HG03025 (cell line): ENCODE results near the gene A1BG.
"Not testable (repeated sequence)": the region's sequence is repeated elsewhere in the genome, so short reads cannot be mapped to it uniquely, and the experiment has no call there.

Experiments
- ATAC-seq: cut with Tn5 transposase; IDR thresholded peaks from one replicate; pipeline ENCODE4 v1.9.1; 2021; ENCODE audit warnings: mild to moderate bottlenecking, moderate library complexity; ENCODE audit not compliant: unreplicated experiment, low FRiP score

Gene A1BG

DNA sequence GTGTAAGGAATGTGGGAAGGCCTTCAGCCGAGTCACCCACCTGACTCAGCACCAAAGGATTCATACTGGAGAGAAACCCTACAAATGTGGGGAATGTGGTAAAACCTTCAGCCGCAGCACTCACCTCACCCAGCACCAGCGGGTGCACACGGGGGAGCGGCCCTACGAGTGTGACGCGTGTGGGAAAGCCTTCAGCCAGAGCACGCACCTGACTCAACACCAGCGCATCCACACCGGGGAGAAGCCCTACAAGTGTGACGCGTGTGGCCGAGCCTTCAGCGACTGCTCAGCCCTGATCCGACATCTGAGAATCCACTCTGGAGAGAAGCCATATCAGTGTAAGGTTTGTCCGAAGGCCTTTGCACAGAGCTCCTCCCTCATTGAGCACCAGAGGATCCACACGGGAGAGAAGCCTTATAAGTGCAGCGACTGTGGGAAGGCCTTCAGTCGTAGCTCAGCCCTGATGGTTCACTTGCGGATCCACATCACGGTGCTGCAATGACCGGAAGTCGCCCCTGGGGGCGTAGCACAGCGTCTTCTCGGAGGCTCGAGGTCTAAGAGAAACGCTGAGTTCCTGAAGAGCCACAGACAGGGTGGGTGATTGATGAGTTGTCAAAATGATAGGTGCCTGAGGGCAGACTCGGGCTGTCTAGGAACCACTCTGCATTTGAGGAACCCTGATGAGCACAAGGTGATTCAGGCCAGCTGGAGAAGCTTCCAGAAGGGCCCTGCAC lies 14.3 kb downstream of the A1BG start:
- no peak for ATAC-seq

- ATAC-seq = no peak
These were observed 15.0 kb downstream of the A1BG start for GRCh38 chr19:58338336-58338735.

GRCh38 chr19:58336820-58337219 lies 16.5 kb downstream of the A1BG start:
- no peak for ATAC-seq

DNA sequence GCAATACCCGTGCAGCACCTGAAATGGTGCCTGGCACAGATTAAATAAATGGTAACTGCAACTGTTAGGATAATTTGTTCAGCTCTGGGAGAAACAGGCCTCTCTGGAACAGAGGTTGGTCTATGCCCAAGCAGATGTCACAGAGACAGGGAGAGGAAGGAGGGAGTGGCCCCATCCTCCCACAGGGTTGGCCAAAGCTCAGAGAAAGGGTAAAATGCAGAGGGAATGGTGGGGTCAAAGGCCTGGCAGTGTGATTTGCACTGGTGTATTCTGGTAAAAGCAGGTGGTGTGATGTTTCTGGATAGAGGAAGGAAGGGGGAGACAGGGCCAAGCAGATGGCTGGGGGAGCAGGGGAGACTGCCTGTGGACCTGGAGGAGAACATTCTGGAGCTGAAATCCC lies 17.1 kb downstream of the A1BG start:
- ATAC-seq = no peak

DNA sequence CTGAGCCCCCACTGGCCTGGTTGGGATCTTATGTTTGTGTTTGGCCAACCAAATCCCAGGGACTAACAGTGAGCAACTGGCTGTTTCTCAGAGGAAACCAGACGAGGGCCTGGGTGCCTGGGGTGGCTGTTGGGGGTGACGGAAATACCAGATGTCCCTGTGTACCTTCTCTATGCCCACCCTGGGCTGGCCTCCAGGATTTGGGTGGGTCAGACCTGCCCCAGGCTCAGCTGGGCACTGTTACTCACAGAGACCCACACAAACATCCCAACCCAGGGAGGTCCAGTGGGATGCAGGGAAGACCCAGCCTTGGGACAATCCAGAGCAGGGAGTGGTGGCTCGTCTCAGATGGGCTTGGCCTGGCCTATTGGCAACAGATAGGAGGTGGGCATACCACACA lies 17.7 kb downstream of the A1BG start:
- ATAC-seq = no peak

DNA sequence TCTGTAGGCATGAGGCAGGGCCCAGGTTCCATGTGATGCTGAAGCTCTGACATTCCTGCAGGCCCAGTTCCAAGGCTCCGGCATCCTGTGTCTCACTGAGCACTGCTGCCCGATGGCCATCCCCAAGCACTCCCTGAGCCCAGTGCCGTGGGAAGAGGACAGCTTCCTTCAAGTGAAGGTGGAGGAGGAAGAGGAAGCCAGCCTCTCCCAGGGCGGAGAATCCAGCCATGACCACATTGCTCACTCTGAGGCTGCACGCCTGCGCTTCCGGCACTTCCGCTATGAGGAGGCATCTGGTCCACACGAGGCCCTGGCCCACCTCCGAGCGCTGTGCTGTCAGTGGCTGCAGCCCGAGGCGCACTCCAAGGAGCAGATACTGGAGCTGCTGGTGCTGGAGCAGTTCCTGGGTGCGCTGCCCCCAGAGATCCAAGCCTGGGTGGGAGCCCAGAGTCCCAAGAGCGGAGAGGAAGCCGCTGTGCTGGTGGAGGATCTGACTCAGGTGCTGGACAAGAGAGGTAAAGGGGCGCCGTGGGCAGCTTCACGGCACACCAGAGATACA lies 18.5 kb downstream of the A1BG start:
- no peak for ATAC-seq

- ATAC-seq = no peak
These were observed 20.6 kb downstream of the A1BG start for GRCh38 chr19:58332697-58333096.

DNA sequence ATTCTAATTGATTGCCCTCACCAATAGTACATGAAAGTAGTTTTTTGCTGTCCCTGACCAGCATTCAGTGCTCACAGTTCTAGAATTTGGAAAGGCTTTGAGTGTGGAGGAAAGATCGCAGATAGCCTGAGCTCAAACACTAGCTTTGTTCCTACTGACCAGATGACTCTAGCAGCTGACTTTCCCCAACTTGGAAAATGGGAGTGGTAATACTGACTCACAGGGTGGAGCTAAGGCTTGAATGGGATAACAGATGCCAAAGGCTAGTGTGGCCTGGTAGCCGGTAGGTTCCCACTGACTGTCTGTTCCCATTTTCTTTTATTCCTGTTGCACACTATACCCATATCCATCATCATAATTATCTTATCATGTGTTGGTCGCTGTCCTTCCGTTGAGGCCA lies 22.8 kb downstream of the A1BG start:
- ATAC-seq = no peak

DNA sequence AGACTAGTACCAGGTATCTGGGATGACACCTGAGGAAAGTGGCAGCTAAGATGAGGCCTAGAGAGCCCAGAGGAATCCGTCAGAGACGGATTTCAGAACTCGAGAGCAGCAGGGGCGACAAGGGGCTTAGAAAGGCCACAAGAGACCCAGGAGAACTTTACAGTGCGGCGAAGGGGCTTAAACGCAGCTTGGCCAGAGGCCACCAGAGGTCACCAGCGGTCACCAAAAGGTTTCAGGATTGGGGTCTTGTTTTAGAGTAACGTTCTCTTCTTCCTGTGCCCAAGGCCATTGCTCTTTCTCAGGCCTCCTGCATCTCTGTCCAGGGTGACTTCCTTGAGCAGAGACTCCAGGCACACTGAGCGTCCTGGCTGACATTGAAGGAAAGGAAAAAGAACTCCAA lies 24.3 kb downstream of the A1BG start:
- no peak for ATAC-seq

DNA sequence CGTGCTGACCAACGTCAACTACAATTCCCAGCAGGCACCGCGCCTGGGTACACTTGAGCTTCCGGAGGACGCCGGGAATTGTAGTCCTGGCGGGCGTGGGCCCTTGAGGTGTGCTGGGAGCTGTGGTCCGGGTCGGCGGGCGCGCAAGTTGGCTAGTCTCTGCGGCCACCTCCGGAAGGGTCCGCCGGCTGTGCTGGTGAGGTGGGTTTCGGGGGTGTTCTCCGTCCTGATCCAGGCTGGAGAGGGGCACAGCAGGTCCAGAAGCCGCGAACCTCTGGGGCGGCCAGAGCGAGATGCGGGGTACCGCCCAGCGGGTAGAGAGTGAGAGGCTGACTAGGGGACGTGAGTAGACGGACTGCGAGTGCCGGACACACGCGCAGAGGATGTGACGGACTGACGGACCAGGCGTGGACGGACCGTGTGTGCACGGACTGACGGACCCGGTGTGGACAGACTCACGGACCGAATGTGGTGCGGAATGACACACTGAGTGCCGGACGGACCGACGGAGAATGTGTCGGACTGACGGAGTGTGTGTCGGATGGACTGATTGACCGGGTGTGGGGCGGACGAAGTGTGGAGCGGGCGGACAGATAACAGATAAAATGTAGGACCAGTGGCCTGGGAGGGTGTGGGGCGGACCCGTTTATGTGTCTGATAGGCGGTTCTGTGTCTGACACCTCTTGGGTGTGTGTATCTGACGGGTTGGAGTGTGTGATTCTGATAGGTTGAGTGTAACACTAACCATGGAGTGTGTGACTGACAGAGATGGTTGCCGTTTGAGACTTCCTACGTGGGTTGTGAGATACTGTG lies 26.2 kb downstream of the A1BG start, which contains the start of gene ZSCAN22:
Gene ZSCAN22, plus strand, starts transcription at position 81 of the 813 bp plus-strand sequence. CDS start 7,809 bp downstream, outside the sequence.
- peak; percentile 79 for ATAC-seq

DNA sequence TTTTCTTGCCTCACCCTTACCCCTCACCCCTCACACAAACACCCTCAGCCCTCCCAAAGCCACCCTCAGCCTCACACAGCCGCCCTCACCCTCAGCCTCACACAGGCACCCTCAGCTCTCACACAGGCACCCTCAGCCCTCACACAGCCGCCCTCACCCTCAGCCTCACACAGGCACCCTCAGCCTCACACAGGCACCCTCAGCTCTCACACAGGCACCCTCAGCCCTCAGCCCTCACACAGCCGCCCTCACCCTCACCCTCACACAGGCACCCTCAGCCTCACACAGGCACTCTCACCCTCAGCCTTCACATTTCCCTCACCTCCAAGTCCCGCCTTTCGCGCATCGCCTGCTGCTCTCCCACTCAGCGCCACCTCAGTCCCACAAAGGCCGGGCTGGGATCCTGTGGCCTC lies 26.8 kb downstream of the A1BG start:
- ATAC-seq = no peak

DNA sequence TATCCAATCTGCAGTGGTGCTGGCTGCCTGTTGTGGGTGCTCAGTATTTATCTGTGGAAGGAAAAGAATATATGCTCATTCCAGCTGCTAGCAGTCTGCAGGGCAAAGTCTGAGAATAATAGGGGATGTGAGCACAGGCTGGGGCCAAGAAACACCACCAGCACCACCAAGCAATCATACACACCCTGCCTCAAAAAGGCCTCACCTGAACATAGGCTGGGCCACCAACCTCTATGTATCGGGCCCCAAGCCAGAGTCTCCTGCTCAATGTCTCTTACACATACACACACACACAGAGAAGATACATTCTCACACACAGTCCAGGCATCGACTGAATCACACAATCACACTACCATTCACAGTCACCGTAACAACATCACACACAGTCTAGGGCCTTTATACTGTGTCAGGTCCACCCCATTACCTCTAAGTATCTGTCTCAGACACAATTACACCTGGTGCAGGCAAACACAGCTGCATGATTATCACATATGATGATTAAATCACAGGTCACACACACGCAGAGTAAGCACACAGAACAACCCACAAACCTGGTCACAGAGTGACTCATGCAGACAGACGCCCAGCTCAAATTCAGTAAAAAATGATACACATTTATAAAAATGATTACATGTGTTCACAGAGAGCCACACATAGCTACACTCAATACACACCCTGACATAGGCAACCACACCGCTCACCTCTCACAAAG lies 27.8 kb downstream of the A1BG start:
- ATAC-seq = no peak

DNA sequence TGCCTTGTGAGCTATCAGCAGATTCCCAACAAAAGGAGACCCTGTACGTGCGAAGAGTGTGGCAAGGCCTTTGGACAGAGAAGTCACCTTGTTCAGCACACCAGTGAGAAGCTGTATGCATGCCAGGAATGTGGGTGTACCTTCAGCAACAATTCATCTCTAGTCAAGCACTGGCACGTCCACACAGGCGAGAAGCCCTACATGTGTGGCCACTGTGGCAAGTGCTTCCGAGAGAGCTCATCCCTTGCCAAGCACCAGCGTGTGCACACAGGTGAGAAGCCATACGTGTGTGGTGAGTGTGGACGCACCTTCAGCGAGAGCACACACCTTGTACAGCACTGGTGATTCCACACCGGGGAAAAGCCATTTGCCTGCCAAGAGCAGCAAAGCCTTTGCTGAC lies 34.1 kb downstream of the A1BG start:
- no peak for ATAC-seq

DNA sequence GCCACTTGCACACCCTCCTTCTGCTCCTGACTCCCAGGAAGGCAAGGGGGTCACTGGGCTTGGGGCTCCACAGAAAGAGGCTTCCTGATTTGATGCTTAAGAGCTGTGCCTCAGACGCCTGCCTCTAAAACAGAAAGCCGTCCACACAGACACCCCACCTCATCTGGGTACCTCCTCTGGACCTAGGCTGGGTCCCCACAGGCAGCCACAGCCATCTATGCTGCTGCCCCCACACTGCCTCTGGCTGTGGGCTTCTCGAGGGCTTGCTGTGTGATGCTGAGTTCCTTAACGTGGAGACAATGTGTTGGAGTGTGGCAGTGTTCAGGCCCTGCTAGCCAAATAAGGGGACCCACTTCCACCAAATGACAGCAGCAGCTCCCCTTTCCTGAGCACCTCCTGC lies 35.0 kb downstream of the A1BG start:
- ATAC-seq = no peak

DNA sequence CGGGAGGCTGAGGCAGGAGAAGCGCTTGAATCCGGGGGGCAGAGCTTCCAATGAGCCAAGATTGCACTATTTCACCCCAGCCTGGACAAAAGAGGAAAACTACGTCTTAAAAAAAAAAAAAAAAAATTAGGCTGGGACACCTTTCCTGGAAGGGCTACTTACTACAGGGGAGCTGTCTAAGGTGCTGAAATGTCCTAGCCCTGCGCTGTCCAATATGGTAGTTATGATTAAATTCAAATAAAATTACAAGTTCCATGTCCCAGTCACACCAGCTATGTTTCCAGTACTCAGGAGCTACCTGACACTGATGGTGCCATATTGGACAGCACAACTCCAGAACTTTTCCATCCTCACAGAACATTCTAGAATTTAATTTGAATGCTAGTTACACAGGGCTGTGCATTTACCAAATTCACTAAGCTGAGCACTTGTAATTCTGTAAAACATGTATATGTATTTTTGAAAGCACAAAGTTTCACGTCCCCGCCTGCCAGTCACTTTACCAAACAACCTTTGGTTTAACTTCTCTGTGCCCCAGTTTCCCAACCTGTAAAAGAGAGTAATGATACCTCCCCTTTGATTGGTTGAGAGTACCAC lies 35.7 kb downstream of the A1BG start:
- no peak for ATAC-seq

DNA sequence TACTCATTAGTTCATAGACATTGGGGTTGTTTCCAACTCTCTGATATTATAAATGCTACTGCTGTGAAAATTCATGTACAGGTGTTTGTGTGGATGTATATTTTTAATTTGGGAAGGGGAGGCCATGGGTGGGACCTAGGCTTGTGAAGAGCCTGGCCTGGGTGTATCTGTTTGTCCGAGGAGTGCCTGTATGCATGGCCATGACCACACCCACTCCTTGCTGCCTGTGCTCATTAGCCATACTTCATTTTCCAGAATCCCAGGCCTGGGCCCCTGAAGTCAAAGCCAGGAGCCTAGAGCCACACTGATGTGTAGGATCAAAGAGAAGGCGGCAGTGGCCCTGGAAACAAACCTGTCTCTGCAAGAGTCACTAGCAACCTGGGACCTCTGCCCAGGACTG lies 37.7 kb downstream of the A1BG start:
- ATAC-seq = no peak

DNA sequence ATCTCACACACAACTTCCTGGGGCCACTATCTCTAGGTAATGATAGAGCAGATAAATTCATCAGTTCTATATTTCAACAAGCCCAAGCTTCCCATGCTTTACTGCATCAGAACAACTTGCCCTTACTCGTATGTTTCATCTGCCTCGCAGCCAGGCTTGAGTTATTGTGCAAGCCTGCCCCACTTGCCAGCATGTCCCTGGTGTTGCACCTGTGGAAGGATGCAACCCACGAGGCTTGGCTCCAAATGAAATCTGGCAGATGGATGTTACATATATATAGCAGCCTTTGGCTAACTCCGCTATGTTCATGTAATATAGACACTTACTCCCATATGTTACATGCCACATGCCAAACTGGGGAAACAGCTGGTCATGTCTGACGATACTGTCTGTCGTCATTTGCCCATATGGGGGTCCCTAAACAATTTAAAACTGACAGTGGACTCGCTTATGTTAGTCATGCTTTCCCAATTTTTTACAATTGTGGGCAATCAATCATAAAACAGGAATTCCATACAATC lies 41.9 kb downstream of the A1BG start:
- no peak for ATAC-seq

DNA sequence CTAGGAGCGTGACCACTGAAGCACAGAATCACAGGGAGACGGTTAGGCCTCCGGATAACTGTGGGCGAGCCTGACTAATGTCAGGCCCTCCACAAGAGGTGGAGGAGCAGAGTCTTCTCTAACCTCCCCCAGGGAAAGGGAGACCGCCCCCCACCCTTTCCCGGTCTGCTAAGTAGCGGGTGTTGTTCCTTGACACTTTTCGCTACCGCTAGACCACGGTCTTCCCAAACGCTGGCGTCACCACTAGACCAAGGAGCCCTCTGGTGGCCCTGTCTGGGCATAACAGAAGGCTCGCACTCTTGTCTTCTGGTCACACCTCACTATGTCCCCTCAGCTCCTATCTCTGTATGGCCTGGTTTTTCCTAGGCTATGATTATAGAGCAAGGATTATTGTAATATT lies 42.6 kb downstream of the A1BG start:
- not testable (repeated sequence) for ATAC-seq

- no peak for ATAC-seq
These were observed 45.6 kb downstream of the A1BG start for GRCh38 chr19:58307736-58308135.

DNA sequence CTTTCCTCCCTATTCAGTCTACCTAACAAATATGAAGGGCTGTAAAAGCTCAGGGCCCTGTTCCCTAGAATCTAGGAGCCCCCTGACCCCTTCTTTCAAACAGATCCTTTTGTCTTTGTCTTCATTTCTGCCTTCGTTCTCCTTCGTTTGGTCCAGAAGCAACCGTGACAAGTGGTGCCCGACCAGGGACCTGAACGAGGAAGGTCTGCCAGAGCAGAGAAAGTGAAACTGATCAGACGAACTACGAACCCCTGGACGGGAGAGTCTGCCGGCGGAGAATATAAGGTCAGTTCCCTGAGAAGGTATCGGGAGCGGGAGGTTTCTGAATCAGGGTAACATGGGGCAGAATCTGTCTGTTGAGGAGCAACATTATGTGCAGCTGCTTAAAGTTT lies 47.4 kb downstream of the A1BG start:
- no peak for ATAC-seq
